Adrenal gland (tissue), 5 donors: Measurements from ENCODE around the gene RGS2.

ENCODE experiments used
- CTCF ChIP-seq, 6 experiments: fragments of 450-650 bp in 4 of 6; fragments of 200-600 bp in 2 of 6; sonication (generic) in 1 of 6; IDR thresholded peaks; 1 replicate in 5 of 6; 2 replicates in 1 of 6; pipeline versions ENCODE4 v1.5.1 to v1.8.0; 2016 to 2021; ENCODE audit warnings: antibody characterized with exemption in 6 of 6, mild to moderate bottlenecking in 2 of 6, moderate library complexity in 1 of 6
- POLR2A ChIP-seq, 2 donors: fragments of 450-650 bp; IDR thresholded peaks; one replicate each; pipeline ENCODE4 v1.6.1; 2017; ENCODE audit warnings: antibody characterized with exemption in 2 of 2, mild to moderate bottlenecking in 2 of 2, moderate library complexity in 1 of 2
- donor health status: DM: no; HTN: no; CAD: no.

- no peak for TF ChIP-seq CTCF (IDR thresholded peaks at IDR 0.05)
- no peak for TF ChIP-seq POLR2A (IDR thresholded peaks at IDR 0.05)
Measured at GRCh38 chr1:192861860-192862259, 53.0 kb downstream of the RGS2 start.
